Esophagus squamous epithelium (tissue), 5 donors: ENCODE results near the gene TSC2. TPM values are rescaled to one million over a fixed set of nuclear protein-coding genes. Genes with fewer than 3 reads are reported as not detected.

Experiments used
- DNase-seq: peaks from one replicate; lab custom pipeline; 2025; lab: John Stamatoyannopoulos, UW
- H3K27ac ChIP-seq, 4 donors: fragments of 200-600 bp; sonication (generic); one replicate each; pipeline ENCODE4 v1.5.1; 2016 to 2019; ENCODE audit warnings: mild to moderate bottlenecking in 1 of 4
- H3K27me3 ChIP-seq, 4 donors: fragments of 200-600 bp; sonication (generic); 1 replicate in 3 of 4; 2 replicates in 1 of 4; pipeline versions ENCODE4 v1.5.1 to v1.6.0; 2017 to 2021; ENCODE audit warnings: antibody characterized with exemption in 1 of 4
- H3K36me3 ChIP-seq, 3 donors: fragments of 200-600 bp; sonication (generic); one replicate each; pipeline ENCODE4 v1.5.1; 2016 to 2019
- H3K4me1 ChIP-seq, 3 donors: fragments of 200-600 bp; sonication (generic); one replicate each; pipeline ENCODE4 v1.5.1; 2017 to 2019
- H3K4me3 ChIP-seq, 4 donors: fragments of 200-600 bp; sonication (generic); 1 replicate in 3 of 4; 2 replicates in 1 of 4; pipeline ENCODE4 v1.5.1; 2016 to 2019; ENCODE audit warnings: mild to moderate bottlenecking in 2 of 4, moderate library complexity in 1 of 4
- H3K9me3 ChIP-seq, 3 donors: fragments of 200-600 bp; sonication (generic); one replicate each; pipeline ENCODE4 v1.5.1; 2016 to 2019
- CTCF ChIP-seq, 6 experiments: fragments of 450-650 bp in 4 of 6; fragments of 200-600 bp in 2 of 6; sonication (generic) in 2 of 6; IDR thresholded peaks; one replicate each; pipeline ENCODE4 v1.5.1; 2016 to 2019; ENCODE audit warnings: antibody characterized with exemption in 6 of 6, mild to moderate bottlenecking in 4 of 6, moderate library complexity in 4 of 6
- POLR2A ChIP-seq, 4 donors: fragments of 450-650 bp; IDR thresholded peaks; one replicate each; pipeline ENCODE4 v1.6.1; 2017; ENCODE audit warnings: antibody characterized with exemption in 4 of 4, mild to moderate bottlenecking in 4 of 4, moderate library complexity in 3 of 4
- WGBS, 2 donors: methylation state at CpG; one replicate each; pipeline ENCODE4 v1.1.5; 2018; 5-methylcytosine and 5-hydroxymethylcytosine counted together
- intact Hi-C: fragments of 100-400 bp; cut with DNase I; formaldehyde crosslinking; loops from one replicate; pipeline ENCODE4 v1.15.0; 2022
- total RNA-seq, 4 donors: library from RNA; depleted of rRNA; stranded (reverse); fragments of >200 nt; gene quantifications; one replicate each; pipeline ENCODE4 v1.1.0, GENCODE V29; 2016
- donor health status: DM: yes; HTN: yes; CAD: no.

Gene TSC2
- total RNA-seq, 4 donors from 2014 or later: 22.8 to 79.7 (median 41.2) TPM

- no peak for DNase-seq
- WGBS, 2 donors: 84 to 92% methylated on average over 12 to 16 of the region's 47 CpGs
These were observed 11.4 kb upstream of the TSC2 start for GRCh38 chr16:2036200-2036966.

DNA sequence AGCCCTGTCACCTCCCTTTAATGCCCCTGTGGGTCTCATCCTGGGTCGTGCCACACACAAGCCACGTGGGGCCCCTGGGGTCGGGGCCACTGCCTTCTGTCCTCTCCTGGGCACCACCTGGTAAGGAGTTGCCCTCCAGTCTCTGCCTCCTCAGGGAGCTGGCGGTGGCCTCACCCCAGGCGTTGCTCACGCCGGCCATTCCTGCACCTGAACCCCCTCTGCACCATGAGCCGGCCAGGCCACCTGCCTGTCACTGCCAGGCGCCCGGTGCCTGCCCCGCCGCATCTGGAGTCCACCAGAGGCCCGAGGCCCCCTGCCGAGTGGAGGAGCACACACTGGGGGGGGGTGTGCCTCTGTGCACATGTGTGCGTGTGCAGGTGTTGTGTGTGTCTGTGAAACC, 10.7 kb upstream of the TSC2 start:
- H3K4me1 ChIP-seq: peaks cover 56 to 97% (median 75%) of the 10 kb centered on the region in 3 donors
- no peak for DNase-seq
- peaks cover 0 to 5% (median 0%) of the 10 kb centered on the region in 3 donors for H3K36me3 ChIP-seq
- no peaks in the 10 kb centered on the region for H3K9me3 ChIP-seq
- no peak overlapping the region for H3K4me3 ChIP-seq
- intact Hi-C loops: no loop called here
- no peaks in the 10 kb centered on the region for H3K27me3 ChIP-seq
- TF ChIP-seq CTCF (IDR thresholded peaks at IDR 0.05) (no peak), POLR2A (IDR thresholded peaks at IDR 0.05) (no peak)
- H3K27ac ChIP-seq: peak overlapping the region; percentile 71 to 92 (median 85)
- WGBS, 2 donors: 87% methylated on average over 3 of the region's 15 CpGs; no CpG with 5 or more reads in 1 of the 2 donors

More at GRCh38 chr16:2036200-2036966, 11.4 kb upstream of the TSC2 start:
- Histone ChIP-seq H3K4me1 (peaks cover 58 to 97% (median 71%) of the 10 kb centered on the region in 3 donors), H3K27me3 (no peaks in the 10 kb centered on the region), H3K36me3 (peaks cover 0 to 5% (median 0%) of the 10 kb centered on the region in 3 donors), H3K4me3 (peak overlapping the region in 3 of 4 donors; percentile 11 to 52 (median 21)), H3K9me3 (no peaks in the 10 kb centered on the region), H3K27ac (peak overlapping the region; percentile 71 to 92 (median 85))
- intact Hi-C loops: no loop called here
- TF ChIP-seq CTCF (IDR thresholded peaks at IDR 0.05) (no peak), POLR2A (IDR thresholded peaks at IDR 0.05) (no peak)

- intact Hi-C loops: no loop called here
- no peaks in the 10 kb centered on the region for H3K9me3 ChIP-seq
- no peak for DNase-seq
- TF ChIP-seq CTCF (IDR thresholded peaks at IDR 0.05) (no peak), POLR2A (IDR thresholded peaks at IDR 0.05) (no peak)
- H3K36me3 ChIP-seq: peaks cover 0 to 5% (median 0%) of the 10 kb centered on the region in 3 donors
- H3K27ac ChIP-seq: peak overlapping the region; percentile 48 to 92 (median 85)
- WGBS, 2 donors: 86 to 88% methylated on average over 9 to 14 of the region's 29 CpGs
- H3K27me3 ChIP-seq: no peaks in the 10 kb centered on the region
- peak overlapping the region in 1 of 4 donors; percentile 21 for H3K4me3 ChIP-seq
- H3K4me1 ChIP-seq: peaks cover 60 to 97% (median 80%) of the 10 kb centered on the region in 3 donors
These were observed 10.0 kb upstream of the TSC2 start for GRCh38 chr16:2037647-2038381.

- Histone ChIP-seq H3K4me3 (peak overlapping the region in 2 of 4 donors; percentile 16 to 21), H3K36me3 (peaks cover 0 to 12% (median 0%) of the 10 kb centered on the region in 3 donors), H3K27ac (peak overlapping the region; percentile 64 to 92 (median 85)), H3K9me3 (no peaks in the 10 kb centered on the region), H3K4me1 (peaks cover 54 to 97% (median 81%) of the 10 kb centered on the region in 3 donors), H3K27me3 (no peaks in the 10 kb centered on the region)
- intact Hi-C loops: no loop called here
- WGBS, 2 donors: 64 to 85% methylated on average over 10 to 20 of the region's 41 CpGs
- TF ChIP-seq CTCF (IDR thresholded peaks at IDR 0.05): no peak
- TF ChIP-seq POLR2A (IDR thresholded peaks at IDR 0.05): no peak
- no peak for DNase-seq
These were observed 9.2 kb upstream of the TSC2 start for GRCh38 chr16:2038382-2039231.
